NCI-H526 (cell line): ENCODE measurements around the gene POLR2A.
"Not testable (repeated sequence)": the region's sequence is repeated elsewhere in the genome, so short reads cannot be mapped to it uniquely, and the experiment has no call there.

Source experiments
- DNase-seq, 2 experiments: peaks; one replicate each; lab custom pipeline; 2025; lab: John Stamatoyannopoulos, UW

Gene POLR2A

GRCh38 chr17:7479213-7480088 lies 4.7 kb upstream of the POLR2A start, which contains the start of gene ZBTB4:
Gene ZBTB4, minus strand, starts transcription at chr17:7479631. Its CDS starts 12,830 bp downstream, at chr17:7466801.
- peak in 1 of 2 experiments; percentile 40 for DNase-seq

DNA sequence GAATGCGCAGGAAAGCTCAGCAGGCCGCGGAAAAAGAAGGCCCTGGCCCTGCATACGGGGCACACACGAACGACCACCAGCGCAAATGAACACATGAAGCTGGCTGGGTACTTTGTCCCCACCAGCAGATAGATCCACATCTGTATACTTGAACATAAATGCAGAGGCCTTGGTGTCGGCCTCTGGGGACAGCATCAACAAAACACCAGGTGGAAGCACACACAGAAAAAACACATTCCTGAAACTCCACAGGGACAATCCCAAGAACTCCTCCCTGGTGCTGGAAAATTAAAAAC lies 4.1 kb upstream of the POLR2A start:
- no peak for DNase-seq

DNA sequence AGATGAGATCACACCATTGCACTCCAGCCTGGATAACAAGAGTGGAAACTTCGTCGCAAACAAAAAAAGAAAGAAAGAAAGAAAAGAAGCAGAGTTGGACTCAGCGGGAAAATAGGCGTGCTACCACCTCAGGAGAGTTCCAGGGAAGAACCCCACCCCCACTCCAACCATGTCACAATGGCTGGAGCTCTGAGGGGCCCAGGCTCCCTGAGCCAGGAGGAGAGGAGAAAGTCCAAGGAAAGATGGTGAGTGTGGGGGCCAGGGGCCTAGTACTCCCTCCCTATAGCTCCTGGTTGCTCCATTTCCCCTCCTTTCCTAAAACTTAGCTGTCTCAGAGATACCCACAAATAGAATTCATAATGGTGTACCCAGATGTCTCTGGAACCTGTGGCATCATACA lies 2.9 kb upstream of the POLR2A start, which contains the start of gene SLC35G6:
SLC35G6 (plus strand) TSS at position 172 of the 400 bp plus-strand sequence; CDS start at position 243, 71 bp downstream.
- DNase-seq, result not testable (repeated sequence)

- DNase-seq, result not testable (repeated sequence)
These were observed 2.1 kb upstream of the POLR2A start for GRCh38 chr17:7481842-7482741.

- DNase-seq, result not testable (repeated sequence)
These were observed 1.5 kb upstream of the POLR2A start for GRCh38 chr17:7482742-7483088.

DNA sequence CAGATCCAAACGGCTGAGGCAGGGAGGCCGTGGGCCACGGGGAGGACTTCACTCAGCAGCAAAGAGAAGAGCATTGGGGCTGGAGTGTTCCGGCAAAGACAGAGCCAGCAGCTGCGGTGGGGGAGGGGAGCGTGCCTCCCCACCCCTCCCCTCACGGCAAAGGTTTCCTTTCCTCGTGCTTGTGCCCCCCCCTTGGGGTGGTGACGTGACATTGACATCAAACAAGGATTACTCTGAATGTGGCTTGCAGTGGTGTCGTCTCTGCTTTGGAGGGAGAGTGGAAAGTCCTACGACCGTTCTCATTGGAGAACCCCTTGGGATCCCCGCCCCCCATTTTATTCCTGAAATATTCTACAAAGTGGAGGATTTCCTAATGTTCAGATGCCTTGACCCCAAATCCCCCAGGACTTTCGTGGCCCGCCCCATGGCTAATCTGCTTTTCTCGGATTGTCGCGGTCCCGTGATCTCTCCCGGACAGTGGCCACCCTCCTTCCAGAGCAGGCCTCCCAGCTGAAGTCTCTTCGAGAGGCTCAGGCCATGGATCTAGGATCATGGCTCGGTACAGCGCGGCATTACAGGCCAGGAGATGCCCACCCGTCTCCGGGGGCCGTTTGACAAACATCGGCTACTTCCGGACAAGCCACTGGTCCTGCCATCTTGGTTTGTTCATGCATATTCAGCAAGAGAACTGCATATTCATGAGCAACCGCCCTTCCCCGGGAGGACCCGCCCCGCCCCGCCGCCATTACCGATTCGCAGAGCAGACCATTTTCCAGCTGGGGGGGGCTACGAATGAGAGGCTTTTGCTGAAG lies 705 bp upstream of the POLR2A start:
- peak; percentile 89 to 91 for DNase-seq

GRCh38 chr17:7484919-7485377 lies 782 bp downstream of the POLR2A start:
- no peak for DNase-seq

GRCh38 chr17:7486181-7486580 lies 2.0 kb downstream of the POLR2A start:
- no peak for DNase-seq

DNA sequence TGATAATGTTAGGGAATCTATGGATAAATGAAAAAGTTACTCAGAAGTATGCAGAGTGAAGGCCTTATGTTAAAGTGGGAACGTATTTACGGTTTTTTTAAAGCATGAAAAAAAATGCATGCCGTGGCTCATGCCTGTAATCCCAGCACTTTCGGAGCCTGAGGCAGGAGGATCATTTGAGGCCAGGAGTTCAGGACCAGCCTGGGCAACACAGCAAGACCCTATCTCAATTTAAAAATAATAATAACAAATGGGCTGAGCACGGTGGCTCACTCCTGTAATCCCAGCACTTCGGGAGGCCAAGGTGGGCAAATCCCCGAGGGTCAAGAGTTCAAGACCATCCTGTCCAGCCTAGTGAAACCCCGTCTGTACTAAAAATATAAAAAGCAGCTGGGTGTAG lies 6.0 kb downstream of the POLR2A start:
- no peak for DNase-seq

DNA sequence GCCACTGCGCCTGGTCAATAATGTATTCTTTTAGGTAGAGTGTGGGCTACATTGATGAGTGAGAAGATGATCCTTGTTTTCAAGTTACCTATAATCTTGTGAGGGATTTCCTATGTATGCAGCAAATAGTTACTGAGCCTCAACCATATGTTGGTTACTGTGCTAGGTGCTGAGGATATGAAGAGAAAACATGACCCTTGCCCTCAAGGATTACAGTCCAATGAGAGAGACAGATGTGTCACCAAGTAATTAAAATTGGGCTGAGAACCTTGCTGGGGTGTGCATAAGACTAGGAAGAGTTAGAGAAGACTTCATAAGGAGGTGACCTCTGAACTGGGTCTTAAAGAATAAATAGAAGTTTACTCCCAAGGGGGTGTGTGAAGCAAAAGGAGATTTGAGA lies 7.4 kb downstream of the POLR2A start:
- no peak for DNase-seq

GRCh38 chr17:7493941-7494340 lies 9.8 kb downstream of the POLR2A start:
- DNase-seq, result no peak

DNA sequence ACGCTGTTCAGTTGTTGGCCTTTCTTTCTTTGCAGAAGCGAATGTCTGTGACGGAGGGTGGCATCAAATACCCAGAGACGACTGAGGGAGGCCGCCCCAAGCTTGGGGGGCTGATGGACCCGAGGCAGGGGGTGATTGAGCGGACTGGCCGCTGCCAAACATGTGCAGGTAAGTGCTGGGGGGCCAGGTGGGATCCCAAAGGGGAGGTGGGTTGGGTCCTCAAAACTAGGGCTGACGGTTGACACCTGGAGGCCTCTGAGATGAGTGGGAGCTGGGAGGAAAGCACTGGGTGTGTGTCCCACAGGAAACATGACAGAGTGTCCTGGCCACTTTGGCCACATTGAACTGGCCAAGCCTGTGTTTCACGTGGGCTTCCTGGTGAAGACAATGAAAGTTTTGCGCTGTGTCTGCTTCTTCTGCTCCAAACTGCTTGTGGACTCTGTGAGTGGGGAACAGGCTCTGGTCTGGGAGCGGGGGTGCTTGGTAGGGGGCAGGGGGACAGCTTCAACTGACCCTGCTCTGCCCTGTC lies 11.8 kb downstream of the POLR2A start:
- DNase-seq, result no peak

DNA sequence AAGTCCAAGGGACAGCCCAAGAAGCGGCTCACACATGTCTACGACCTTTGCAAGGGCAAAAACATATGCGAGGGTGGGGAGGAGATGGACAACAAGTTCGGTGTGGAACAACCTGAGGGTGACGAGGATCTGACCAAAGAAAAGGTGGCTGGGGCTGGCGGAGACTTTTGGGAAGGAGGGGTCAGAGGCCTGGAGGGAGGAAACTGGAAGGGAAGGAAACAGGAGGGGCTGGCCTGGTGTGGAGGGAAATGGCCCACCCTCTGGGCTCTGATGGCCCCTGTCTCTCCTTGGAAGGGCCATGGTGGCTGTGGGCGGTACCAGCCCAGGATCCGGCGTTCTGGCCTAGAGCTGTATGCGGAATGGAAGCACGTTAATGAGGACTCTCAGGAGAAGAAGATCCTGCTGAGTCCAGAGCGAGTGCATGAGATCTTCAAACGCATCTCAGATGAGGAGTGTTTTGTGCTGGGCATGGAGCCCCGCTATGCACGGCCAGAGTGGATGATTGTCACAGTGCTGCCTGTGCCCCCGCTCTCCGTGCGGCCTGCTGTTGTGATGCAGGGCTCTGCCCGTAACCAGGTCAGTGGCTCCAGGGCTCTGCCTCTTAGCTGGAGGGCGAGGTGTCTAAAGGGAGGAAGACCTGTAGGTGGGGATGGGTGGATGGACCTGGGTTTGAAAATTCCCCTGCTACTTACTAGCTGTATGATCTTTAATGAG lies 12.5 kb downstream of the POLR2A start:
- DNase-seq, result no peak

DNA sequence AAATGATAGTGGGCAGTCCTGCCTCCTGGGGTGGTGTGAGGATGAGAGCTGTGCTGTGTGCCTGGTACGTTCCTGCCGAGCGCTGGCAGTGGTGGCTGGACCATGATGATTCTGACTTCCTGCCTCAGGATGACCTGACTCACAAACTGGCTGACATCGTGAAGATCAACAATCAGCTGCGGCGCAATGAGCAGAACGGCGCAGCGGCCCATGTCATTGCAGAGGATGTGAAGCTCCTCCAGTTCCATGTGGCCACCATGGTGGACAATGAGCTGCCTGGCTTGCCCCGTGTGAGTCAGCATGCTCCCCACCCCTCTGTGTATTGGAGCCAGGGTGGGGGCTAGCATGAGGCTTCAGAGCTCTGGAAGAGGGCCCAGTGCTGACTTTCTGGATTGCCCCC lies 13.1 kb downstream of the POLR2A start:
- no peak for DNase-seq

- DNase-seq, result no peak
These were observed 13.5 kb downstream of the POLR2A start for GRCh38 chr17:7497636-7498035.

DNA sequence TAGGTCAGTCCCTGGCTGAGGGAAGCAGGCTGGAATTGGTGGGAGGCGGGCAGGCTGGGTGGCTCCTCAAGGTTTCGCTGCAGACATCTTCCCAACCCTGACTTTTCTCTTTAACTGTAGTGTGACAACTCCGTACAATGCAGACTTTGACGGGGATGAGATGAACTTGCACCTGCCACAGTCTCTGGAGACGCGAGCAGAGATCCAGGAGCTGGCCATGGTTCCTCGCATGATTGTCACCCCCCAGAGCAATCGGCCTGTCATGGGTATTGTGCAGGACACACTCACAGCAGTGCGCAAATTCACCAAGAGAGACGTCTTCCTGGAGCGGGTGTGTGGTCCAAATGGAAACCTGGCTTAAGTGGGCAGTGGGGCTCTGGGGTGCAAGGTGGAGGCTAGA lies 15.0 kb downstream of the POLR2A start:
- no peak for DNase-seq

DNA sequence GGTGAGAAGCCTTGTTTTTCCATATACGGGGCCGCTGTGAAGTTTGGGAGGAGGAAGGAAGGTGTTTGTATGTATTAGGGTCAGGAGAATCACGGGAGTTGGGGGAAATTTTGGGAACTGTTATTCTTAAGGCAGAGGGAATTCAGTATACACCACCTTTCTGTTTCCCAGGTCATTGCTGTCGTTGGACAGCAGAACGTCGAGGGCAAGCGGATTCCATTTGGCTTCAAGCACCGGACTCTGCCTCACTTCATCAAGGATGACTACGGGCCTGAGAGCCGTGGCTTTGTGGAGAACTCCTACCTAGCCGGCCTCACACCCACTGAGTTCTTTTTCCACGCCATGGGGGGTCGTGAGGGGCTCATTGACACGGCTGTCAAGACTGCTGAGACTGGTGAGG lies 17.6 kb downstream of the POLR2A start:
- DNase-seq, result no peak

- no peak for DNase-seq
These were observed 18.1 kb downstream of the POLR2A start for GRCh38 chr17:7502171-7502847.

DNA sequence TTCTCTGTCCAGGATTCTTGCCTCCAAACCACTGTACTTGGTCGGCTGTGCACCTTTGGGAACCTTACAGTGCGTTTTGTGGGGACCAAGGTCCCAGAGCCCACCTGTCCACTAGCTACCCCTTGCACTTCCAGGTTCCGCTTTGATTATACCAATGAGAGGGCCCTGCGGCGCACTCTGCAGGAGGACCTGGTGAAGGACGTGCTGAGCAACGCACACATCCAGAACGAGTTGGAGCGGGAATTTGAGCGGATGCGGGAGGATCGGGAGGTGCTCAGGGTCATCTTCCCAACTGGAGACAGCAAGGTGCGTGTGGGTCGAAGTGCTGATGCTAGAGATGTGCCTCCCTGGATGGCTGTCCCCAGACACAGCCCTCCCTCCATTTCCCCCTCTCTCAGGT lies 18.8 kb downstream of the POLR2A start:
- DNase-seq, result no peak

DNA sequence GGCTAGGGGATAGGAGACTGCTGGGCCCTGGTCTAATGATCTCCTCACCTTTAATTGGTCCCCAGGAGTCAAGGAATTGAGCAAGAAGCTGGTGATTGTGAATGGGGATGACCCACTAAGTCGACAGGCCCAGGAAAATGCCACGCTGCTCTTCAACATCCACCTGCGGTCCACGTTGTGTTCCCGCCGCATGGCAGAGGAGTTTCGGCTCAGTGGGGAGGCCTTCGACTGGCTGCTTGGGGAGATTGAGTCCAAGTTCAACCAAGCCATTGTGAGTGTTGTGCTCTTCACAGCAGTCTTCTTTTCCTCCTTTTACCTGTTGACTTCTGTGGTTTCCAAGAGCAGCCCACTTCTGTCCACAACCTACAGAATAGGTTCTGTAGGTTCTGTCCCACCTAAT lies 19.4 kb downstream of the POLR2A start:
- no peak for DNase-seq

DNA sequence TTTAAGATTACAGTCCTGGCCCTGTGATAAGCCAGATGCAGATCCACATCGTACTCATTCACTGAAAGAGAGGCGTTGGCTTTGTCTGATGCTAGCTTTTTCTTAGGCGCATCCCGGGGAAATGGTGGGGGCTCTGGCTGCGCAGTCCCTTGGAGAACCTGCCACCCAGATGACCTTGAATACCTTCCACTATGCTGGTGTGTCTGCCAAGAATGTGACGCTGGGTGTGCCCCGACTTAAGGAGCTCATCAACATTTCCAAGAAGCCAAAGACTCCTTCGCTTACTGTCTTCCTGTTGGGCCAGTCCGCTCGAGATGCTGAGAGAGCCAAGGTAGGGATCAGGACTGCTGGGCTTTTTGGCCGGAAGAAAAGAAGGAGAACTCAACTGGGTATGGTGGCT lies 24.0 kb downstream of the POLR2A start:
- no peak for DNase-seq
